ENCODE measurements around the gene KCNAB3.

- TF ChIP-seq, protein P1, sequence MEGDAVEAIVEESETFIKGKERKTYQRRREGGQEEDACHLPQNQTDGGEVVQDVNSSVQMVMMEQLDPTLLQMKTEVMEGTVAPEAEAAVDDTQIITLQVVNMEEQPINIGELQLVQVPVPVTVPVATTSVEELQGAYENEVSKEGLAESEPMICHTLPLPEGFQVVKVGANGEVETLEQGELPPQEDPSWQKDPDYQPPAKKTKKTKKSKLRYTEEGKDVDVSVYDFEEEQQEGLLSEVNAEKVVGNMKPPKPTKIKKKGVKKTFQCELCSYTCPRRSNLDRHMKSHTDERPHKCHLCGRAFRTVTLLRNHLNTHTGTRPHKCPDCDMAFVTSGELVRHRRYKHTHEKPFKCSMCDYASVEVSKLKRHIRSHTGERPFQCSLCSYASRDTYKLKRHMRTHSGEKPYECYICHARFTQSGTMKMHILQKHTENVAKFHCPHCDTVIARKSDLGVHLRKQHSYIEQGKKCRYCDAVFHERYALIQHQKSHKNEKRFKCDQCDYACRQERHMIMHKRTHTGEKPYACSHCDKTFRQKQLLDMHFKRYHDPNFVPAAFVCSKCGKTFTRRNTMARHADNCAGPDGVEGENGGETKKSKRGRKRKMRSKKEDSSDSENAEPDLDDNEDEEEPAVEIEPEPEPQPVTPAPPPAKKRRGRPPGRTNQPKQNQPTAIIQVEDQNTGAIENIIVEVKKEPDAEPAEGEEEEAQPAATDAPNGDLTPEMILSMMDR (IDR thresholded peaks at IDR 0.05) = no peak
- no peak for TF ChIP-seq POLR2A (IDR thresholded peaks at IDR 0.05)
Observed at GRCh38 chr17:7882068-7882467, 47.6 kb downstream of the KCNAB3 start.
